ENCODE results near the gene SCAMP3. TPM values are rescaled to one million over a fixed set of nuclear protein-coding genes. Genes with fewer than 3 reads are reported as not detected.

Gene SCAMP3
- total RNA-seq, 1 donor from 2014 or later = 68.3 TPM

DNA sequence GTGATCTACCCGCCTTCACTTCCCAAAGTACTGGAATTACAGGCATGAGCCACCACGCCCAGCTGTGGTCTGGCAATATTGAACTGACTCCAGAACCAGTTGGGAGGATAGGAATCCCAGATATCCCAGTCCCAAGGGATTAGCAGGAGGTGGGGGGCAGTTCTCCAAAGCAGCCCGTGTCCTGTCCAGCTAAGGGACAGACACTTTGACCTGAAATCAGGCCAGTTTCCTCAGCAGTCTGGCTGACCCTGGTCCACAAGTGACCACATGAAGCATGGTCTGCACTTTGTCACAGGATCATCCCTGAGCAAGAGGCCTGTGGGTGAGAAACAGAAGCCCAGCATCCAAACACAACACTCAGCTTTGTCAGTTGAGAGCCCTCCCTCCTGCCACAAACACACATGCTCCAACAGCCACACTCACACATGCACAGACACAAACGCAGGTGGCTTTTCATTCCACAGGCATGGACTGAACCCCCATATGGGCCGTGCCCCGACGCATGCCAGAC, 43.8 kb upstream of the SCAMP3 start:
- Mint-ChIP-seq H3K36me3 (ENCODE audit: low read depth) (peaks cover 1% of the 10 kb centered on the region), H3K4me3 (ENCODE audit: unreplicated experiment) (no peak overlapping the region), H3K4me1 (ENCODE audit: low read depth) (peaks cover 54% of the 10 kb centered on the region), H3K9me3 (ENCODE audit: low read depth) (no peaks in the 10 kb centered on the region), H3K27ac (ENCODE audit: unreplicated experiment) (peak overlapping the region; percentile 87), H3K27me3 (ENCODE audit: low read depth) (no peaks in the 10 kb centered on the region)
- DNase-seq (ENCODE audit: low spot score) = no peak
- TF ChIP-seq, protein P1, sequence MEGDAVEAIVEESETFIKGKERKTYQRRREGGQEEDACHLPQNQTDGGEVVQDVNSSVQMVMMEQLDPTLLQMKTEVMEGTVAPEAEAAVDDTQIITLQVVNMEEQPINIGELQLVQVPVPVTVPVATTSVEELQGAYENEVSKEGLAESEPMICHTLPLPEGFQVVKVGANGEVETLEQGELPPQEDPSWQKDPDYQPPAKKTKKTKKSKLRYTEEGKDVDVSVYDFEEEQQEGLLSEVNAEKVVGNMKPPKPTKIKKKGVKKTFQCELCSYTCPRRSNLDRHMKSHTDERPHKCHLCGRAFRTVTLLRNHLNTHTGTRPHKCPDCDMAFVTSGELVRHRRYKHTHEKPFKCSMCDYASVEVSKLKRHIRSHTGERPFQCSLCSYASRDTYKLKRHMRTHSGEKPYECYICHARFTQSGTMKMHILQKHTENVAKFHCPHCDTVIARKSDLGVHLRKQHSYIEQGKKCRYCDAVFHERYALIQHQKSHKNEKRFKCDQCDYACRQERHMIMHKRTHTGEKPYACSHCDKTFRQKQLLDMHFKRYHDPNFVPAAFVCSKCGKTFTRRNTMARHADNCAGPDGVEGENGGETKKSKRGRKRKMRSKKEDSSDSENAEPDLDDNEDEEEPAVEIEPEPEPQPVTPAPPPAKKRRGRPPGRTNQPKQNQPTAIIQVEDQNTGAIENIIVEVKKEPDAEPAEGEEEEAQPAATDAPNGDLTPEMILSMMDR (IDR thresholded peaks at IDR 0.05) = no peak

DNA sequence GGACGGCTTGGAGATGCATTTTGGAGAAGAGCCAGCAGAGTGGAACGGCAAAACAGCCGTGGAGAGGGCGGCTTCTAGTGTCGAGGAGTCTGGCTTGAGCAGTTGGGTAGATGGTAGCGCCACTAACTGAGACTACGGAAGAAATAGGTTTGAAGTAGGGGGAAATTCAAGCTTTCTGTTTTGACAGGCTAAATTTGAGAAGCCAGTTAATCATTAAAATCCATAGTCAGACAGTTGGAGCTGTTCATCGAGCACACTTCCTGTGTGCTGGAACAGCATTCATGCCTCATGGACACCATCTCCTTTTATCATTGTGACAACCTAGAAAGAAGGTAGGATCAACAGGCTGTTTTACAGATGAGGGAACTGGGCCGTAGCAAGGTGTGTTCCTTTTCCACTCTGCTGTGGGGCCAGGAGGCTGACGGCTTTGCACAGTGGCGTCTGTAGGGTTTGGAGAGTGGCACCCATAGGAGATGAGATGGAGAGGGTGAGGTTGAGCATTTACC, 42.5 kb upstream of the SCAMP3 start:
- Mint-ChIP-seq H3K4me1 (ENCODE audit: low read depth) (peaks cover 42% of the 10 kb centered on the region), H3K36me3 (ENCODE audit: low read depth) (no peaks in the 10 kb centered on the region), H3K27me3 (ENCODE audit: low read depth) (no peaks in the 10 kb centered on the region), H3K27ac (ENCODE audit: unreplicated experiment) (peak overlapping the region; percentile 65), H3K4me3 (ENCODE audit: unreplicated experiment) (no peak overlapping the region), H3K9me3 (ENCODE audit: low read depth) (no peaks in the 10 kb centered on the region)
- DNase-seq (ENCODE audit: low spot score) = no peak
- TF ChIP-seq, protein P1 (IDR thresholded peaks at IDR 0.05) = no peak

DNA sequence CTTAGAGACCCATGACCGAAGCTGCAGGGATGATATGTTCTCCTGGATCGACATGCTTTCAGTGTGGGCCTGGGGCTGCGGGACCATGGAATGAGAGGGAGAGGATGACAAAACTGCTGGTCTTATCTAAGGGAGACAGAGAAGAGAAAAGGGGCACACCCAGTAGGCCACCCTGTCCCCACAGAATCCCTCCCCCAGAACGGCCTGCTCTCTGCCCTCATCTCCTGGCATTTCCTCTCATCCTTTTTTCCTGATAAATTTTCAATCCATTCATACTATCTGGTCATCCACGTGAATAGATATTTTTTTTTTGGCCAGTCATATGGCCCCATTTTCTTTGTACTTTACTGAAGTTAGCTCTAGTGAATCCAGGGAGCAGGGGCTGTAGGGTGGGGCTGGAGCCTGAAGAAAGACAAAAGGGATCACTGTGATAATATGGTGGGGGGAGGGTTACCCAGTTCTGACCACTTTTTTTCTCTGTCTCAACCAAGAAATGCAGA, 39.2 kb upstream of the SCAMP3 start, which contains the start of gene PKLR:
PKLR (minus strand) TSS at position 97 of the 500 bp plus-strand sequence; CDS start at position 54, 43 bp downstream.
- no peak within 1 kb of the TSS for H3K27ac Mint-ChIP-seq (ENCODE audit: unreplicated experiment)
- H3K36me3 Mint-ChIP-seq (ENCODE audit: low read depth) = no peaks in the 10 kb centered on the region
- TF ChIP-seq, protein P1 (IDR thresholded peaks at IDR 0.05) = no peak
- DNase-seq (ENCODE audit: low spot score) = no peak
- H3K27me3 Mint-ChIP-seq (ENCODE audit: low read depth) = peaks cover 4% of the 10 kb centered on the region
- no peaks in the 10 kb centered on the region for H3K9me3 Mint-ChIP-seq (ENCODE audit: low read depth)
- H3K4me3 Mint-ChIP-seq (ENCODE audit: unreplicated experiment) = no peak within 1 kb of the TSS
- H3K4me1 Mint-ChIP-seq (ENCODE audit: low read depth) = peaks cover 22% of the 10 kb centered on the region

DNA sequence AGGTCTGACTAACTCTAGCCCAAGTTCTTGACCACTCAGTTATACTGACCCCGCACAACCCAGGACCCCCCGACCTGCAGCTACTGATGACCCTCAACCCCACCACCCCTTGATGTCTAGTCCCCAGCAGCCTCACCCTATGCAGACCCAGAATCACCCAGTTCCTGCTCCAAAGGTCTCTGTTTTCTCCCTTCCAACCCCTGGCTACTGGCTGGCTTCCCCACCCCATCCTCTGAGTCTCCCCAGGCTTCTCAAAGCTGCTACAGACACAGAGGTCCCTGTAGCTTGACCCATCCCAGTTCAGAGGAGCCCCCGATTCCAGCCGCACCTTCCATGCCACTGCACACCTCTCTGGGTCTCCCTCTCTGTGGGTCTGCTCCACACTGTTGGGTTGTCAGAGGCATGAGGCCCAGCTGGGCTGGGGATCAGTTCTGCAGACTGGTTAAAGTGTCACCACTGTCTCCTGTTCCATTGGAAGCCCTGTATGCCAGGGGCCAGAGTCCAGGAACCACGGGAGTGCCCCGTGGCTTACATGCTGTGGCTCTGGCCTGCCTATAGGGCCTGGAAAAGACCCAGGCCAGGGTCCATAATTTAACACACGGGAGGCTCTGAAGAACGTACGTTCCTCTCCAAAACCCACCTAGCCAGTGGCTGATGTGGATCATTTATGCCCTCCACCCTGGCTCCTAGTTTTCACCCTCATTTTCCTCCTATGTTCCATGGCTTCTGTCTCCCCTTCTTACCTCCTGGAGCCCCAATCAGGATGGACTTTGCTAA, 38.6 kb upstream of the SCAMP3 start:
- no peak overlapping the region for H3K4me3 Mint-ChIP-seq (ENCODE audit: unreplicated experiment)
- H3K36me3 Mint-ChIP-seq (ENCODE audit: low read depth) = no peaks in the 10 kb centered on the region
- DNase-seq (ENCODE audit: low spot score) = no peak
- H3K4me1 Mint-ChIP-seq (ENCODE audit: low read depth) = peaks cover 15% of the 10 kb centered on the region
- no peak overlapping the region for H3K27ac Mint-ChIP-seq (ENCODE audit: unreplicated experiment)
- peaks cover 4% of the 10 kb centered on the region for H3K27me3 Mint-ChIP-seq (ENCODE audit: low read depth)
- TF ChIP-seq, protein P1 (IDR thresholded peaks at IDR 0.05) = no peak
- no peaks in the 10 kb centered on the region for H3K9me3 Mint-ChIP-seq (ENCODE audit: low read depth)

DNA sequence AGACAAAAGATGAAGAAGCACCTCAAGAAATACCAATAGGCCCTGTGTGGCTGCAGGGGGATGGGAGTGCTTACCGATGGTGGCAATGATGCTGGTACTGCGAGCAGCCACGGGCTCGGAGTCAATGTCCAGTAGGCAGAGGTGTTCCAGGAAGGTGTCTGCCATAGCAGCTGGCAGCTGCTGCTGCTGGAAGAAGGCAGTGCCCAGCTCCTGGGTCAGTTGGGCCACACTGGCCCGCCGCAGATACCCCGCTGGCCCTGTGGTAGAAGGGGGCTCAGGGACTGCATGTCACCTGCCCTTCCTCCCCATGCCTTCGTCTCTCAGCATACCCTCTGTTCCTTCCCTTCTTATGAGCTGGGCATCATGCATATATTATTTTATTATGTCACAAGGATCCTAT, 37.9 kb upstream of the SCAMP3 start:
- DNase-seq (ENCODE audit: low spot score) = no peak
- Mint-ChIP-seq H3K27me3 (ENCODE audit: low read depth) (peaks cover 4% of the 10 kb centered on the region), H3K9me3 (ENCODE audit: low read depth) (no peaks in the 10 kb centered on the region), H3K36me3 (ENCODE audit: low read depth) (no peaks in the 10 kb centered on the region), H3K4me1 (ENCODE audit: low read depth) (peaks cover 8% of the 10 kb centered on the region), H3K27ac (ENCODE audit: unreplicated experiment) (no peak overlapping the region), H3K4me3 (ENCODE audit: unreplicated experiment) (no peak overlapping the region)
- TF ChIP-seq, protein P1 (IDR thresholded peaks at IDR 0.05) = no peak
